Peyer's patch (tissue), 4 donors: Measurements from ENCODE around the gene PIEZO2. TPM values are rescaled to one million over a fixed set of nuclear protein-coding genes. Genes with fewer than 3 reads are reported as not detected.
"Not testable (repeated sequence)": the region's sequence is repeated elsewhere in the genome, so short reads cannot be mapped to it uniquely, and the experiment has no call there.

Experiments
- DNase-seq, 3 donors: peaks; one replicate each; pipeline ENCODE4 v3.0.0-alpha.2; 2017 to 2019
- H3K27ac ChIP-seq, 4 donors: fragments of 200-600 bp; sonication (generic); one replicate each; pipeline ENCODE4 v1.5.1; 2016 to 2019
- H3K27me3 ChIP-seq, 2 donors: fragments of 200-600 bp; sonication (generic); one replicate each; pipeline ENCODE4 v1.5.1; 2019
- H3K36me3 ChIP-seq, 3 donors: fragments of 200-600 bp; sonication (generic); one replicate each; pipeline ENCODE4 v1.5.1; 2016 to 2019
- H3K4me1 ChIP-seq, 4 donors: fragments of 200-600 bp; sonication (generic); one replicate each; pipeline ENCODE4 v1.5.1; 2016 to 2019
- H3K4me3 ChIP-seq, 4 donors: fragments of 200-600 bp; sonication (generic); 1 replicate in 3 of 4; 2 replicates in 1 of 4; pipeline ENCODE4 v1.5.1; 2016 to 2019; ENCODE audit warnings: mild to moderate bottlenecking in 1 of 4
- H3K9me3 ChIP-seq, 4 donors: fragments of 200-600 bp; sonication (generic); one replicate each; pipeline ENCODE4 v1.5.1; 2016 to 2019; ENCODE audit warnings: mild to moderate bottlenecking in 1 of 4
- POLR2A ChIP-seq, 2 donors: fragments of 450-650 bp; IDR thresholded peaks; one replicate each; pipeline ENCODE4 v1.5.1; 2017; ENCODE audit warnings: antibody characterized with exemption in 2 of 2, mild to moderate bottlenecking in 2 of 2, moderate library complexity in 2 of 2
- total RNA-seq, 4 donors: library from RNA; depleted of rRNA; stranded (reverse); fragments of >200 nt; gene quantifications; one replicate each; pipeline ENCODE4 v1.1.0, GENCODE V29; 2016
- TF ChIP-seq, protein P1 (sequence below), 6 experiments: fragments of 450-650 bp in 4 of 6; fragments of 200-600 bp in 2 of 6; sonication (generic) in 1 of 6; IDR thresholded peaks; one replicate each; pipeline ENCODE4 v1.5.1; 2017 to 2019; ENCODE audit warnings: antibody characterized with exemption in 6 of 6, mild to moderate bottlenecking in 3 of 6, moderate library complexity in 1 of 6

The PIEZO2 gene
- total RNA-seq, 4 donors from 2014 or later = 0.85 to 5.8 (median 4.5) TPM

DNA sequence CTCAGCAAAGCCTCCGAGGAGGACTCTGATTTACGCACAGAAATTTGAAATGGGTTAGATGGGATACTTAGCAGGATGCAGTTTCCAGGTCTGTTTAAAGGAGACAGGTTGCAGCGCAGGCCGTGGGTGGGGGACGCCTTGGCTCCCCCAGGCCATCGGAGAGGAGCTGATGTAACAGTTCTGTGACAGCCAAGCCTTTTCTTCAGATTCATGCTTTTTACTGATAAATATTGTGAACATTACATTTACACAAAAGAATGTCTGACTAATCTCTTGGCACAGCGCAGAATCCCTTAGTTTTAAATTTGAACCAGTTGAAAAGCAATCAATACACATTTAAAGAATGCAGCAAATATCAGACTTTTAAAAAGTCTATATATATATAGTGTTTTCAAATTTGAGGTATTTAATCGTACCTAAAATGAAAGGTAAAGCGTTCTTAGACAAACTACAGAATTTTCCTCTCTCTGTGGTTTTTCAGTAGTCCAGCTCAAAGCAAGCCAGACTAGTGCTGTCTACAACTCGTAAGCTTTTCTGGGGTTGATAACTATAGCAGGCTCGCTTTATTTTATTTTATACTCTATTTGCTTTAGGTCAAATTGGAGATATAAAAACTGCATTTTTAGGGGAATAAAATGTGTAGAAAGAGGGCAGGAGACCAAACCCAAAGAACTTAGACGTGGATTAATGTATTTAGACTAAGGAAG is 221.9 kb downstream of the PIEZO2 start:
- Histone ChIP-seq H3K27ac (peak overlapping the region in 2 of 4 donors; percentile 4 to 51), H3K4me3 (no peak overlapping the region), H3K9me3 (no peaks in the 10 kb centered on the region), H3K27me3 (no peaks in the 10 kb centered on the region), H3K36me3 (no peaks in the 10 kb centered on the region), H3K4me1 (no peaks in the 10 kb centered on the region)
- no peak for TF ChIP-seq POLR2A (IDR thresholded peaks at IDR 0.05)
- TF ChIP-seq, protein P1, sequence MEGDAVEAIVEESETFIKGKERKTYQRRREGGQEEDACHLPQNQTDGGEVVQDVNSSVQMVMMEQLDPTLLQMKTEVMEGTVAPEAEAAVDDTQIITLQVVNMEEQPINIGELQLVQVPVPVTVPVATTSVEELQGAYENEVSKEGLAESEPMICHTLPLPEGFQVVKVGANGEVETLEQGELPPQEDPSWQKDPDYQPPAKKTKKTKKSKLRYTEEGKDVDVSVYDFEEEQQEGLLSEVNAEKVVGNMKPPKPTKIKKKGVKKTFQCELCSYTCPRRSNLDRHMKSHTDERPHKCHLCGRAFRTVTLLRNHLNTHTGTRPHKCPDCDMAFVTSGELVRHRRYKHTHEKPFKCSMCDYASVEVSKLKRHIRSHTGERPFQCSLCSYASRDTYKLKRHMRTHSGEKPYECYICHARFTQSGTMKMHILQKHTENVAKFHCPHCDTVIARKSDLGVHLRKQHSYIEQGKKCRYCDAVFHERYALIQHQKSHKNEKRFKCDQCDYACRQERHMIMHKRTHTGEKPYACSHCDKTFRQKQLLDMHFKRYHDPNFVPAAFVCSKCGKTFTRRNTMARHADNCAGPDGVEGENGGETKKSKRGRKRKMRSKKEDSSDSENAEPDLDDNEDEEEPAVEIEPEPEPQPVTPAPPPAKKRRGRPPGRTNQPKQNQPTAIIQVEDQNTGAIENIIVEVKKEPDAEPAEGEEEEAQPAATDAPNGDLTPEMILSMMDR (IDR thresholded peaks at IDR 0.05) = no peak
- no peak for DNase-seq

GRCh38 chr18:10926621-10927161 is 222.7 kb downstream of the PIEZO2 start:
- Histone ChIP-seq H3K9me3 (no peaks in the 10 kb centered on the region), H3K27ac (peak overlapping the region in 3 of 4 donors; percentile 4 to 51 (median 27)), H3K36me3 (no peaks in the 10 kb centered on the region), H3K4me3 (no peak overlapping the region), H3K4me1 (no peaks in the 10 kb centered on the region), H3K27me3 (no peaks in the 10 kb centered on the region)
- no peak for TF ChIP-seq POLR2A (IDR thresholded peaks at IDR 0.05)
- TF ChIP-seq, protein P1 (IDR thresholded peaks at IDR 0.05) = no peak
- DNase-seq = no peak

- no peak overlapping the region for H3K4me3 ChIP-seq
- no peak for TF ChIP-seq POLR2A (IDR thresholded peaks at IDR 0.05)
- TF ChIP-seq, protein P1 (IDR thresholded peaks at IDR 0.05) = no peak
- H3K4me1 ChIP-seq = no peaks in the 10 kb centered on the region
- no peak for DNase-seq
- H3K27ac ChIP-seq = no peak overlapping the region
- no peaks in the 10 kb centered on the region for H3K36me3 ChIP-seq
- H3K27me3 ChIP-seq = no peaks in the 10 kb centered on the region
- H3K9me3 ChIP-seq = no peaks in the 10 kb centered on the region
Observed at GRCh38 chr18:10924290-10924689, 225.1 kb downstream of the PIEZO2 start.

DNA sequence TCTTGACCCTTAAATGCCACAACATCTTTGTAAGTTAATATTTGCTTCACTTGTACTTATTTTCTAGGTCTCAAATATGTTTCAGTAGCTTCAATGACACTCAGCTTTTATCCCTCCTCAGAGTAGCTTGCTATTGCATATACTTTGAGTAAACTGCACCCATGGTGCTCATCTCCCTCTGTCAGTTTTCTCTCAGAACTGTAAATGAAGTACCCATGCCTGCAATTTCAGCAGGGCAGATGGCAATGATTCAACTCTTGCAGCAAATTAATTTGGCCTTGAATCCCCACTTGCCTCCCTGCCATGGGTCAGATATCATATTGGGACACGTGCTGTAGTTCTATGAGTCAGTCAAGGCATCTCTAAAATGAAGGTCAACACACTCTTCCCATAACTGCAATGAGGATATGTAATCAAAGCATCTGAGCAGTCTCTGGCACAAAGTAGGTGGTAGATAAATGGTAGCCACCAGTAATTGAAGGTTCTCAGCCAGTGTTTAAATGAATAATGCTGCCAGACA is 225.8 kb downstream of the PIEZO2 start:
- DNase-seq = no peak
- H3K4me3 ChIP-seq = no peak overlapping the region

GRCh38 chr18:10923141-10923540 is 226.2 kb downstream of the PIEZO2 start:
- no peaks in the 10 kb centered on the region for H3K4me1 ChIP-seq
- no peak overlapping the region for H3K27ac ChIP-seq
- H3K4me3 ChIP-seq = no peak overlapping the region
- DNase-seq = no peak
- H3K36me3 ChIP-seq = no peaks in the 10 kb centered on the region
- TF ChIP-seq, protein P1 (IDR thresholded peaks at IDR 0.05) = no peak
- TF ChIP-seq POLR2A (IDR thresholded peaks at IDR 0.05) = no peak
- H3K27me3 ChIP-seq = no peaks in the 10 kb centered on the region
- no peaks in the 10 kb centered on the region for H3K9me3 ChIP-seq

More for the DNA sequence above, 225.8 kb downstream of the PIEZO2 start:
- Histone ChIP-seq H3K9me3 (no peaks in the 10 kb centered on the region), H3K27me3 (no peaks in the 10 kb centered on the region), H3K27ac (no peak overlapping the region), H3K4me1 (no peaks in the 10 kb centered on the region), H3K36me3 (no peaks in the 10 kb centered on the region)
- TF ChIP-seq, protein P1 (IDR thresholded peaks at IDR 0.05) = no peak
- no peak for TF ChIP-seq POLR2A (IDR thresholded peaks at IDR 0.05)

DNA sequence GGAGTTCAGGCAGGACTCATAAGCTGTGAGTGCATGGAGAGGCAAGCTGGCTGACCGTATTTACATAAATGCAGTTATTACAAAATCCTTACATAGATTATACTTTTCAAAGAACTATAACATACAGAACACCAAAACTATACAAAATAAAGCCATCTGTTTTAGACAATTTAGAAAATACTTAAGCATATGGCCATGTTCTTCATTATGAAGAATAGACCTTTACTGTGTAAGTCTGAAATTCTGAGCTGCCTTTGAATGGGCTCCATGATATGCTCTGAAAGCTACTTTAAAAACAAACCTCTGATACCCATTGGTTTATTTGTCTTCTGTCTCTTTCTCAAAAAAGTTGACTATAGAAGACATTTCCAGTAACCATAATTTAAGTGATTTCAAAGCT is 226.7 kb downstream of the PIEZO2 start:
- H3K27me3 ChIP-seq, H3K9me3 ChIP-seq, H3K4me3 ChIP-seq, DNase-seq, H3K27ac ChIP-seq, H3K36me3 ChIP-seq, H3K4me1 ChIP-seq: not testable (repeated sequence)

DNA sequence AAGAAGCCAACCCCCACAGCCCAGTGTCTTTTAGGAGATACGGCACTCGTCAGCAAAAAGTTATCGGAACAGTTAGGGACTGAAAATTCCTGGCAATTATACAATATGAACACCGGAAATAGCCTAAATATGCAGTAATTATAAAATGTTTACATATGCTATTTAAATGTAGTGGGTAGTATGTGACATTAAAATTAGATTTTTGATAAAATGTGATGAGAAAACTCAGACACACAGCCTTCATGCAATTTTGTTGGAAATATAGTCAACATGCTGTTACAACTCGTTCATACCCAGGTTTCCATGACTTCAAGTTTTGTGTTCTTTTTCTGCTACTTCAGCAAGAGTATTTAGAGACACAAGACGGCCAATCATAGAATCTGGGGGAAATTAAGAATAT is 229.1 kb downstream of the PIEZO2 start:
- not testable (repeated sequence) for H3K4me3 ChIP-seq, DNase-seq, H3K9me3 ChIP-seq, H3K36me3 ChIP-seq, H3K4me1 ChIP-seq, H3K27ac ChIP-seq, H3K27me3 ChIP-seq
